Esophagus muscularis mucosa (tissue), 4 donors: ENCODE data around the gene UPB1.

Experiments used
- CTCF ChIP-seq, 3 experiments: fragments of 200-600 bp in 2 of 3; fragments of 450-650 bp in 1 of 3; sonication (generic) in 2 of 3; IDR thresholded peaks; one replicate each; pipeline ENCODE4 v1.5.1; 2017 to 2019; ENCODE audit warnings: antibody characterized with exemption in 3 of 3, mild to moderate bottlenecking in 2 of 3, moderate library complexity in 1 of 3
- EP300 ChIP-seq: sonication (generic); formaldehyde crosslinking; IDR thresholded peaks from one replicate; pipeline ENCODE4 v1.6.1; 2017; ENCODE audit warnings: antibody characterized with exemption
- POLR2A ChIP-seq: fragments of 450-650 bp; IDR thresholded peaks from one replicate; pipeline ENCODE4 v1.6.1; 2017; ENCODE audit warnings: antibody characterized with exemption, moderate library complexity, mild to moderate bottlenecking, low read depth
- POLR2AphosphoS5 ChIP-seq, 2 donors: sonication (generic); formaldehyde crosslinking; IDR thresholded peaks; one replicate each; pipeline ENCODE4 v1.6.1; 2017; ENCODE audit warnings: antibody characterized with exemption in 2 of 2

DNA sequence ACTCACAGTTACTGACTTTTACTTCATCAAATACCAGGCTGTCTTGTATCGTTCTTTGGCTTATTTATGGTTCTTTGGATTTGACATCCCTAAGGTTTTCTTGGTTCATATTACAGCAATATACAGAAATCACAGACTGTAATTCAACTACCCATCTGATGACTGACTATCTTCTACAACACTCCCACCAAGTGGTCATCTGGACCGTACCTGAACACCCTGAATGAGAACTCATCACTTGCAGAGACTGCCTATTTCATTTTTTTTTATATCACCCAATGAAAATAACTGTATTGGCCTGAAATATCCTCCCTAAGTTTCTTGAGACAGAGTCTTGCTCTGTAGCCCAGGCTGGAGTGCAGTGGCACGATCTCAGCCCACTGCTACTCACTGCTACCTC, 9.5 kb upstream of the UPB1 start:
- no peak for TF ChIP-seq POLR2A
- TF ChIP-seq CTCF (IDR thresholded peaks at IDR 0.05): peak in 2 of 3 experiments; percentile 17 to 20
- no peak for TF ChIP-seq POLR2AphosphoS5 (IDR thresholded peaks at IDR 0.05)
- TF ChIP-seq EP300: no peak
